ENCODE data around the gene UCN. TPM values are rescaled to one million over a fixed set of nuclear protein-coding genes. Genes with fewer than 3 reads are reported as not detected.

UCN gene
- polyA plus RNA-seq, 1 donor from 2014 or later = 9.0 TPM

GRCh38 chr2:27262379-27263286 is 45.6 kb downstream of the UCN start, which contains the start of gene SLC30A3:
Gene SLC30A3, minus strand, starts transcription at chr2:27263047. Its CDS starts 141 bp downstream, at chr2:27262906.
- Histone ChIP-seq H3K4me3 (ENCODE audit: low read length) (peak within 1 kb of the TSS; percentile 62), H3F3A (ENCODE audit: insufficient read depth, low read length, poor library complexity, severe bottlenecking) (no peaks in the 10 kb centered on the region), H3K36me3 (ENCODE audit: insufficient read depth, low read length) (no peaks in the 10 kb centered on the region), H3K9me3 (ENCODE audit: low read length) (no peaks in the 10 kb centered on the region), H4K20me1 (ENCODE audit: insufficient read depth) (no peaks in the 10 kb centered on the region), H2AFZ (ENCODE audit: low read depth, low read length) (no peak within 1 kb of the TSS), H3K4me2 (ENCODE audit: low read length) (peak within 1 kb of the TSS; percentile 44), H3K9me2 (ENCODE audit: insufficient read depth, low read length) (no peaks in the 10 kb centered on the region), H3K9ac (ENCODE audit: low read length) (no peak within 1 kb of the TSS), H3K27ac (ENCODE audit: low read length) (no peak within 1 kb of the TSS), H3K79me2 (replicated peaks; ENCODE audit: insufficient read depth, low read length) (no peaks in the 10 kb centered on the region), H3K27me3 (ENCODE audit: insufficient read depth, low read depth, low read length) (peaks cover 78% of the 10 kb centered on the region)
- peak; percentile 64 for TF ChIP-seq POLR2AphosphoS5 (IDR thresholded peaks at IDR 0.05)
- no peak for TF ChIP-seq EP300 (conservative IDR thresholded peaks at IDR 0.05; ENCODE audit: poor library complexity, severe bottlenecking)
- no peak for TF ChIP-seq RAD21 (conservative IDR thresholded peaks at IDR 0.05)
- TF ChIP-seq CTCF (IDR thresholded peaks at IDR 0.05; ENCODE audit: poor library complexity, severe bottlenecking) = peak; percentile 14
- TF ChIP-seq EZH2 (IDR thresholded peaks at IDR 0.05; ENCODE audit: borderline replicate concordance, insufficient read depth, low read length, poor library complexity, severe bottlenecking) = peak; percentile 63

- Histone ChIP-seq H3K79me2 (replicated peaks; ENCODE audit: insufficient read depth, low read length) (no peaks in the 10 kb centered on the region), H3K27ac (ENCODE audit: low read length) (no peak overlapping the region), H3K9me2 (ENCODE audit: insufficient read depth, low read length) (no peaks in the 10 kb centered on the region), H3K9me3 (ENCODE audit: low read length) (no peaks in the 10 kb centered on the region), H2AFZ (ENCODE audit: low read depth, low read length) (no peak overlapping the region), H3K4me2 (ENCODE audit: low read length) (no peak overlapping the region), H3K36me3 (ENCODE audit: insufficient read depth, low read length) (no peaks in the 10 kb centered on the region), H3K4me3 (ENCODE audit: low read length) (no peak overlapping the region), H3F3A (ENCODE audit: insufficient read depth, low read length, poor library complexity, severe bottlenecking) (no peaks in the 10 kb centered on the region), H4K20me1 (ENCODE audit: insufficient read depth) (no peaks in the 10 kb centered on the region), H3K27me3 (ENCODE audit: insufficient read depth, low read depth, low read length) (peaks cover 73% of the 10 kb centered on the region), H3K9ac (ENCODE audit: low read length) (no peak overlapping the region)
- TF ChIP-seq EP300 (conservative IDR thresholded peaks at IDR 0.05; ENCODE audit: poor library complexity, severe bottlenecking) = no peak
- TF ChIP-seq MXI1 (conservative IDR thresholded peaks at IDR 0.05; ENCODE audit: poor library complexity, severe bottlenecking) = no peak
- TF ChIP-seq POLR2AphosphoS5 (IDR thresholded peaks at IDR 0.05) = no peak
- TF ChIP-seq, protein P1, sequence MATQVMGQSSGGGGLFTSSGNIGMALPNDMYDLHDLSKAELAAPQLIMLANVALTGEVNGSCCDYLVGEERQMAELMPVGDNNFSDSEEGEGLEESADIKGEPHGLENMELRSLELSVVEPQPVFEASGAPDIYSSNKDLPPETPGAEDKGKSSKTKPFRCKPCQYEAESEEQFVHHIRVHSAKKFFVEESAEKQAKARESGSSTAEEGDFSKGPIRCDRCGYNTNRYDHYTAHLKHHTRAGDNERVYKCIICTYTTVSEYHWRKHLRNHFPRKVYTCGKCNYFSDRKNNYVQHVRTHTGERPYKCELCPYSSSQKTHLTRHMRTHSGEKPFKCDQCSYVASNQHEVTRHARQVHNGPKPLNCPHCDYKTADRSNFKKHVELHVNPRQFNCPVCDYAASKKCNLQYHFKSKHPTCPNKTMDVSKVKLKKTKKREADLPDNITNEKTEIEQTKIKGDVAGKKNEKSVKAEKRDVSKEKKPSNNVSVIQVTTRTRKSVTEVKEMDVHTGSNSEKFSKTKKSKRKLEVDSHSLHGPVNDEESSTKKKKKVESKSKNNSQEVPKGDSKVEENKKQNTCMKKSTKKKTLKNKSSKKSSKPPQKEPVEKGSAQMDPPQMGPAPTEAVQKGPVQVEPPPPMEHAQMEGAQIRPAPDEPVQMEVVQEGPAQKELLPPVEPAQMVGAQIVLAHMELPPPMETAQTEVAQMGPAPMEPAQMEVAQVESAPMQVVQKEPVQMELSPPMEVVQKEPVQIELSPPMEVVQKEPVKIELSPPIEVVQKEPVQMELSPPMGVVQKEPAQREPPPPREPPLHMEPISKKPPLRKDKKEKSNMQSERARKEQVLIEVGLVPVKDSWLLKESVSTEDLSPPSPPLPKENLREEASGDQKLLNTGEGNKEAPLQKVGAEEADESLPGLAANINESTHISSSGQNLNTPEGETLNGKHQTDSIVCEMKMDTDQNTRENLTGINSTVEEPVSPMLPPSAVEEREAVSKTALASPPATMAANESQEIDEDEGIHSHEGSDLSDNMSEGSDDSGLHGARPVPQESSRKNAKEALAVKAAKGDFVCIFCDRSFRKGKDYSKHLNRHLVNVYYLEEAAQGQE (IDR thresholded peaks at IDR 0.05; ENCODE audit: borderline replicate concordance) = no peak
- TF ChIP-seq CTCF (IDR thresholded peaks at IDR 0.05; ENCODE audit: poor library complexity, severe bottlenecking) = no peak
- TF ChIP-seq SMC3 (conservative IDR thresholded peaks at IDR 0.05; ENCODE audit: poor library complexity) = no peak
- no peak for TF ChIP-seq EZH2 (IDR thresholded peaks at IDR 0.05; ENCODE audit: borderline replicate concordance, insufficient read depth, low read length, poor library complexity, severe bottlenecking)
- TF ChIP-seq TAF1 (IDR thresholded peaks at IDR 0.05; ENCODE audit: low read depth) = no peak
- no peak for TF ChIP-seq RAD21 (conservative IDR thresholded peaks at IDR 0.05)
These were observed 46.3 kb downstream of the UCN start for GRCh38 chr2:27261926-27262298.
